ENCODE data around the gene LRRC38. TPM values are rescaled to one million over a fixed set of nuclear protein-coding genes. Genes with fewer than 3 reads are reported as not detected.

The LRRC38 gene
- total RNA-seq, 2 donors from 2014 or later = not detected

- intact Hi-C loops (cut with DNase I) = no loop called here
- no peaks in the 10 kb centered on the region for H3K36me3 ChIP-seq (replicated peaks in 1 of 2; ENCODE audit: insufficient read depth in 1 of 2, low read depth in 2 of 2)
- no peak overlapping the region for H3K27ac ChIP-seq
- TF ChIP-seq CTCF (IDR thresholded peaks at IDR 0.05) (no peak), POLR2A (IDR thresholded peaks at IDR 0.05) (no peak)
- ATAC-seq (no peak), DNase-seq (no peak)
- H3K27me3 ChIP-seq = no peaks in the 10 kb centered on the region
- 37 to 38% methylated on average over 8 of the region's 8 CpGs for WGBS, 2 donors
- H3K4me3 ChIP-seq = no peak overlapping the region
- peaks cover 0 to 3% (median 0%) of the 10 kb centered on the region in 3 donors for H3K9me3 ChIP-seq
- no peaks in the 10 kb centered on the region for H3K4me1 ChIP-seq
Observed at GRCh38 chr1:13523780-13524477, 10.1 kb upstream of the LRRC38 start.

- ATAC-seq (no peak), DNase-seq (no peak)
- Histone ChIP-seq H3K27ac (no peak overlapping the region), H3K27me3 (peaks cover 0 to 8% of the 10 kb centered on the region in 2 donors), H3K9me3 (peaks cover 0 to 9% (median 0%) of the 10 kb centered on the region in 3 donors), H3K4me3 (no peak overlapping the region), H3K36me3 (replicated peaks in 1 of 2; ENCODE audit: insufficient read depth in 1 of 2, low read depth in 2 of 2) (no peaks in the 10 kb centered on the region), H3K4me1 (no peaks in the 10 kb centered on the region)
- intact Hi-C loops (cut with DNase I) = no loop called here
- TF ChIP-seq CTCF (IDR thresholded peaks at IDR 0.05) = no peak
- no peak for TF ChIP-seq POLR2A (IDR thresholded peaks at IDR 0.05)
- 75 to 79% methylated on average over 12 of the region's 12 CpGs for WGBS, 2 donors
Observed at GRCh38 chr1:13520985-13521384, 7.2 kb upstream of the LRRC38 start.

- Histone ChIP-seq H3K9me3 (peaks cover 0 to 9% (median 0%) of the 10 kb centered on the region in 3 donors), H3K4me1 (no peaks in the 10 kb centered on the region), H3K36me3 (replicated peaks in 1 of 2; ENCODE audit: insufficient read depth in 1 of 2, low read depth in 2 of 2) (no peaks in the 10 kb centered on the region), H3K4me3 (no peak overlapping the region), H3K27me3 (peaks cover 0 to 8% of the 10 kb centered on the region in 2 donors), H3K27ac (no peak overlapping the region)
- TF ChIP-seq POLR2A (IDR thresholded peaks at IDR 0.05) (no peak), CTCF (IDR thresholded peaks at IDR 0.05) (no peak)
- DNase-seq (peak in 2 of 4 donors; percentile 2 to 13), ATAC-seq (no peak)
- intact Hi-C loops (cut with DNase I) = no loop called here
- 17 to 22% methylated on average over 18 of the region's 18 CpGs for WGBS, 2 donors
Observed at GRCh38 chr1:13517193-13517812, 3.5 kb upstream of the LRRC38 start.

- ATAC-seq (no peak), DNase-seq (no peak)
- peaks cover 0 to 9% (median 0%) of the 10 kb centered on the region in 3 donors for H3K9me3 ChIP-seq
- no peak overlapping the region for H3K27ac ChIP-seq
- TF ChIP-seq CTCF (IDR thresholded peaks at IDR 0.05) (no peak), POLR2A (IDR thresholded peaks at IDR 0.05) (no peak)
- no peak overlapping the region for H3K4me3 ChIP-seq
- intact Hi-C loops (cut with DNase I) = no loop called here
- H3K36me3 ChIP-seq (replicated peaks in 1 of 2; ENCODE audit: insufficient read depth in 1 of 2, low read depth in 2 of 2) = no peaks in the 10 kb centered on the region
- no peaks in the 10 kb centered on the region for H3K4me1 ChIP-seq
- WGBS, 2 donors = 42 to 51% methylated on average over 10 of the region's 10 CpGs
- H3K27me3 ChIP-seq = peaks cover 0 to 8% of the 10 kb centered on the region in 2 donors
Observed at GRCh38 chr1:13516606-13517005, 2.8 kb upstream of the LRRC38 start.
